ENCODE data around the gene MYF5.

Gene MYF5

GRCh38 chr12:80712866-80713265 is 3.8 kb upstream of the MYF5 start:
- Mint-ChIP-seq H3K4me3 (no peak overlapping the region), H3K4me1 (ENCODE audit: low read depth) (peaks cover 10% of the 10 kb centered on the region), H3K27ac (no peak overlapping the region), H3K9me3 (no peaks in the 10 kb centered on the region), H3K36me3 (ENCODE audit: low read depth) (no peaks in the 10 kb centered on the region), H3K27me3 (peaks cover 81% of the 10 kb centered on the region)
- intact Hi-C loops (cut with micrococcal nuclease): no loop called here

GRCh38 chr12:80713419-80713818 is 3.3 kb upstream of the MYF5 start:
- intact Hi-C loops (cut with micrococcal nuclease): no loop called here
- Mint-ChIP-seq H3K4me3 (no peak overlapping the region), H3K27me3 (peaks cover 81% of the 10 kb centered on the region), H3K36me3 (ENCODE audit: low read depth) (no peaks in the 10 kb centered on the region), H3K4me1 (ENCODE audit: low read depth) (peaks cover 7% of the 10 kb centered on the region), H3K9me3 (no peaks in the 10 kb centered on the region), H3K27ac (no peak overlapping the region)

GRCh38 chr12:80714055-80714454 is 2.7 kb upstream of the MYF5 start:
- H3K4me1 Mint-ChIP-seq (ENCODE audit: low read depth): peaks cover under 1% of the 10 kb centered on the region
- no peaks in the 10 kb centered on the region for H3K9me3 Mint-ChIP-seq
- no peaks in the 10 kb centered on the region for H3K36me3 Mint-ChIP-seq (ENCODE audit: low read depth)
- H3K4me3 Mint-ChIP-seq: no peak overlapping the region
- intact Hi-C loops (cut with micrococcal nuclease): no loop called here
- H3K27ac Mint-ChIP-seq: no peak overlapping the region
- H3K27me3 Mint-ChIP-seq: peaks cover 79% of the 10 kb centered on the region

DNA sequence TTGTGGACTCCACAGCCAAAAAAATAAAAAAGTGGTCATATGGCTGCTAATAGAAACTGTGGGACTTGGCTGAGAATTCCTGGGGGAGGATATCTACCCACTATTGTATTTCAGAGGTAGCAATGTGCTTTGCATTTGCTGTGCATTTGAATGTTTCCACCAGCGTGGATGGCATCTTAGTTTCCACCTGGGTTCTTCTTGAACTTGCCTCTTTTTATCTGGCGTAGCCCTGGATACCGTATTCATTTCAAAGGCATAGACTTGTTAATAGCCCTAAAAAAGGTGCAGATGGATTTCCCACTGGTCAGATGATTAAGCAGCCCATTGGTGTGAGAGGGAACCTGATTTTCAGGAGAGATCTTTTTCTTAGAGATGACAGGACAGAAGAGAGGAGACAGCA is 1.9 kb upstream of the MYF5 start:
- intact Hi-C loops (cut with micrococcal nuclease): no loop called here
- Mint-ChIP-seq H3K4me3 (no peak overlapping the region), H3K27me3 (peaks cover 74% of the 10 kb centered on the region), H3K27ac (no peak overlapping the region), H3K36me3 (ENCODE audit: low read depth) (no peaks in the 10 kb centered on the region), H3K4me1 (ENCODE audit: low read depth) (no peaks in the 10 kb centered on the region), H3K9me3 (no peaks in the 10 kb centered on the region)

DNA sequence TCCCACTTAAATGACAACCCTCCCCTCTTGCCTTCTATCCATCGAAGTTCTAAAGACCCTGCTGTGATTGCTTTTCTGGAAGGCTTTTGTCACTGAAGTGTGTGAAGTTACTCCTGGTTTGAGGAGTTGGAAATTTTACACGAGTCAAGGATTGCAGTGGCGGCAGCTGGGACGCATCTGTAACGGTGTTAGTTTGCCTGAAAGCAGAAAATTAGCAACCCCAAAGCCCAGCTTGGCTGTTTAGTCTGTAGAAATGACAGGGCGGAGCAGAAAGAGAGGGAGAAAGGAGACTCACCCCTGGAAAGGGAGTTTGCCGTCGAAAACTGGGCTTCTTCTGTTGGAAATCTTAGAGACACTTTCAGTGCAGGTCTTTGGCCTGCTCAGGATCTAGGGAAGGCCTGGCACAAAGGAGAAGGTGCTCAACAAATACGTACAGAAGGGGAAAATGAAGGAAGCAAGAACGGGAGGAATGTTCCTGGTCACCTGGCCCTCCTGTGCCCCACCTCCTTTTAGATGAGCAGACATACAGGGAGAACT is 931 bp upstream of the MYF5 start:
- peaks cover 67% of the 10 kb centered on the region for H3K27me3 Mint-ChIP-seq
- no peaks in the 10 kb centered on the region for H3K4me1 Mint-ChIP-seq (ENCODE audit: low read depth)
- H3K36me3 Mint-ChIP-seq (ENCODE audit: low read depth): no peaks in the 10 kb centered on the region
- H3K9me3 Mint-ChIP-seq: no peaks in the 10 kb centered on the region
- intact Hi-C loops (cut with micrococcal nuclease): no loop called here
- no peak overlapping the region for H3K4me3 Mint-ChIP-seq
- H3K27ac Mint-ChIP-seq: no peak overlapping the region

- intact Hi-C loops (cut with micrococcal nuclease): no loop called here
- H3K27me3 Mint-ChIP-seq: peaks cover 60% of the 10 kb centered on the region
- no peak overlapping the region for H3K27ac Mint-ChIP-seq
Observed at GRCh38 chr12:80717856-80718255, 1.1 kb downstream of the MYF5 start.

GRCh38 chr12:80720516-80720915 is 3.8 kb downstream of the MYF5 start:
- H3K4me3 Mint-ChIP-seq: no peak overlapping the region
- H3K9me3 Mint-ChIP-seq: no peaks in the 10 kb centered on the region
- H3K27ac Mint-ChIP-seq: no peak overlapping the region
- H3K27me3 Mint-ChIP-seq: peaks cover 37% of the 10 kb centered on the region
- no peaks in the 10 kb centered on the region for H3K36me3 Mint-ChIP-seq (ENCODE audit: low read depth)
- no peaks in the 10 kb centered on the region for H3K4me1 Mint-ChIP-seq (ENCODE audit: low read depth)
- intact Hi-C loops (cut with micrococcal nuclease): no loop called here

More at GRCh38 chr12:80717856-80718255, 1.1 kb downstream of the MYF5 start:
- H3K4me1 Mint-ChIP-seq (ENCODE audit: low read depth): no peaks in the 10 kb centered on the region
- no peaks in the 10 kb centered on the region for H3K9me3 Mint-ChIP-seq
- H3K36me3 Mint-ChIP-seq (ENCODE audit: low read depth): no peaks in the 10 kb centered on the region
- no peak overlapping the region for H3K4me3 Mint-ChIP-seq

GRCh38 chr12:80721326-80721725 is 4.6 kb downstream of the MYF5 start:
- H3K27ac Mint-ChIP-seq: no peak overlapping the region
- no peak overlapping the region for H3K4me3 Mint-ChIP-seq
- no peaks in the 10 kb centered on the region for H3K36me3 Mint-ChIP-seq (ENCODE audit: low read depth)
- peaks cover 32% of the 10 kb centered on the region for H3K27me3 Mint-ChIP-seq
- no peaks in the 10 kb centered on the region for H3K4me1 Mint-ChIP-seq (ENCODE audit: low read depth)
- no peaks in the 10 kb centered on the region for H3K9me3 Mint-ChIP-seq
- intact Hi-C loops (cut with micrococcal nuclease): no loop called here

GRCh38 chr12:80745851-80746505 is 29.3 kb downstream of the MYF5 start:
- Mint-ChIP-seq H3K4me1 (ENCODE audit: low read depth) (no peaks in the 10 kb centered on the region), H3K36me3 (ENCODE audit: low read depth) (no peaks in the 10 kb centered on the region), H3K9me3 (no peaks in the 10 kb centered on the region), H3K27me3 (peaks cover 6% of the 10 kb centered on the region), H3K4me3 (no peak overlapping the region), H3K27ac (no peak overlapping the region)
- intact Hi-C loops (cut with micrococcal nuclease): no loop called here

GRCh38 chr12:80747800-80748199 is 31.1 kb downstream of the MYF5 start:
- H3K9me3 Mint-ChIP-seq: no peaks in the 10 kb centered on the region
- H3K36me3 Mint-ChIP-seq (ENCODE audit: low read depth): no peaks in the 10 kb centered on the region
- no peaks in the 10 kb centered on the region for H3K4me1 Mint-ChIP-seq (ENCODE audit: low read depth)
- H3K4me3 Mint-ChIP-seq: no peak overlapping the region
- peaks cover 1% of the 10 kb centered on the region for H3K27me3 Mint-ChIP-seq
- intact Hi-C loops (cut with micrococcal nuclease): no loop called here
- no peak overlapping the region for H3K27ac Mint-ChIP-seq

DNA sequence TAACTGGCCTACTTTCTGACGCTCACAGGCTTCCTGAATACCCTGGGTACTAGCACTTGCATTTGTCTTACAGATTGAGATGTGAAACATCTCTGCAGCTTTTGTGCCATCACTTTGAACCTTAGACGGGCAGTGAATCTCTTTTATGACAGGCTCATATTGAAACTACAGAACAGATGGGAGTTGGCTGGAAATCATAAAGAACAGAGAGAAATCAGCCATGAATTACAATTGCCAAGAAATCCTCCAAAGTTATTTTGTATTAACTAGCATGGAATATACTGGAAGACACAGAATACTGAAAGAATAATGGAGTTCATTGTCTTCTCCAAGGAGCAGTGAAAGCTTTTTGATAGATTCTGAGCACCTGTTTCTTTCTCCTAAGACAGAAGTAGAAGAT is 32.7 kb downstream of the MYF5 start:
- intact Hi-C loops (cut with micrococcal nuclease): no loop called here
- no peak overlapping the region for H3K27ac Mint-ChIP-seq
- H3K4me1 Mint-ChIP-seq (ENCODE audit: low read depth): no peaks in the 10 kb centered on the region
- H3K9me3 Mint-ChIP-seq: no peaks in the 10 kb centered on the region
- no peaks in the 10 kb centered on the region for H3K36me3 Mint-ChIP-seq (ENCODE audit: low read depth)
- H3K27me3 Mint-ChIP-seq: no peaks in the 10 kb centered on the region
- H3K4me3 Mint-ChIP-seq: no peak overlapping the region

DNA sequence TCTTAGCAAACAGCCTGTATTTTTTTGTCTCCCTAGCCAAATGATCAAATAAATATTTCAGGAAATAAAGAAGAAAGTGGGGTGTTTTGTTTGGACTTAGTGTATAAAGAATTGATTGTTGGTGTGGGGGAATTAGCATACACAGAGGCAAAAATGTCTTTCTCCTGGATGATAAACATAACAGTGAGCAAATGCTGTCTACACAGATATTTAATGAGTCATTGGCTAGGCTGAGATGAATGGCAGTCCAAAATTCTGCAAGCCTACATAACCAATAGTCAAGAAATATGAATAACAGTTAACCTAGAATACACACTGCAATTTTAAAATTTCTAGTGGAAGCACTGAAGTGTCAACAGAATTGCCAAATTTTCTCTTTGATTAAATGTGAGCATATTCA is 35.8 kb downstream of the MYF5 start:
- Mint-ChIP-seq H3K9me3 (no peaks in the 10 kb centered on the region), H3K4me3 (no peak overlapping the region), H3K36me3 (ENCODE audit: low read depth) (no peaks in the 10 kb centered on the region), H3K27ac (no peak overlapping the region), H3K27me3 (peaks cover 7% of the 10 kb centered on the region), H3K4me1 (ENCODE audit: low read depth) (no peaks in the 10 kb centered on the region)
- intact Hi-C loops (cut with micrococcal nuclease): no loop called here

GRCh38 chr12:80754274-80754673 is 37.6 kb downstream of the MYF5 start:
- Mint-ChIP-seq H3K4me1 (ENCODE audit: low read depth) (no peaks in the 10 kb centered on the region), H3K27me3 (peaks cover 9% of the 10 kb centered on the region), H3K9me3 (no peaks in the 10 kb centered on the region), H3K36me3 (ENCODE audit: low read depth) (no peaks in the 10 kb centered on the region), H3K27ac (no peak overlapping the region), H3K4me3 (no peak overlapping the region)
- intact Hi-C loops (cut with micrococcal nuclease): no loop called here

DNA sequence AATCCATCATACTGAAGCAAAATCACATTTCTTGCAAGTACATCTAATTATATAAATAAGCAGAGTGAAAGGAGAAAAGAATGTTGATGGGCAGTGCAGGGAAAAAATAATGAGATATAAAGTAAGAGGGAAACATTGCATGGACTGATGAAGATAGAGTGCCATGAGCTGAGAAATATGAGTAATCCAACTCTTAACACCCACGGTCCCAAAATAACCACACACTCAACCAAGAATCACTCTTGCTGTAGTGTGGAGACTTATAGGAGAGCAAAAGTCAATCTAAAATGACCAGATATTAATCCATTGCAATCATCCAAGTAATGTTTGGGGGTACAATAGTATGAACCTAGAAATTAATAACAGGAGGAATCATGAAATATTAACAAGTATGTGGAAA is 40.2 kb downstream of the MYF5 start:
- no peaks in the 10 kb centered on the region for H3K4me1 Mint-ChIP-seq (ENCODE audit: low read depth)
- H3K27ac Mint-ChIP-seq: no peak overlapping the region

DNA sequence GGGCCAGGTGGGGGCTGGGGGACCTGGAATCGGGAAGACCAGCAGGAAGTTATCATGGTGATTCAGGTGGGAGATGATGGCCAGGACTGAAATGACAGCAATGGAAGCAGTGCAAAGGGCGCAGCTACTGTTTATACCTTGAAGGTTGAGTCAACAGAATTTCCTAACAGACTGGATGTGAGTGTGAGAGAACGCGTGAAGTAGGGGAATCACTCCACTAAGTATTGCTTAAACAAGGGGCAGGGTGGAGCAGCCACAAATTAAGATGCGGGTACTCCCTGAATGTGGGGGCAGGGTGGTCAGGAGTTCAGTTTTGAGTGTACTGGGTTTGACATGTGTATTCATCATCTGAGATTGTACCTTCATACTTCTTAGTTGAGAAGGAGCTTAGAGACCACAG is 45.1 kb downstream of the MYF5 start:
- Mint-ChIP-seq H3K4me3 (no peak overlapping the region), H3K36me3 (ENCODE audit: low read depth) (no peaks in the 10 kb centered on the region), H3K27ac (no peak overlapping the region), H3K4me1 (ENCODE audit: low read depth) (no peaks in the 10 kb centered on the region), H3K9me3 (no peaks in the 10 kb centered on the region), H3K27me3 (peaks cover 15% of the 10 kb centered on the region)
- intact Hi-C loops (cut with micrococcal nuclease): loop anchor here (2.0 to 5.0 kb wide), 2 partner anchors 290 to 349 kb away; no protein-coding TSS in a partner anchor

More for the DNA sequence above, 40.2 kb downstream of the MYF5 start:
- peaks cover 13% of the 10 kb centered on the region for H3K27me3 Mint-ChIP-seq
- H3K4me3 Mint-ChIP-seq: no peak overlapping the region
- no peaks in the 10 kb centered on the region for H3K9me3 Mint-ChIP-seq
- no peaks in the 10 kb centered on the region for H3K36me3 Mint-ChIP-seq (ENCODE audit: low read depth)
- intact Hi-C loops (cut with micrococcal nuclease): no loop called here

All from dendritic cell treated with granulocyte-macrophage colony-stimulating factor and Interleukin-4, amounts not matched to agents 40 ng/mL and 50 ng/mL, for 4 days (primary cell).